Type B pancreatic cell (in vitro differentiated cells): ENCODE measurements around the gene KIF16B. TPM values are rescaled to one million over a fixed set of nuclear protein-coding genes. Genes with fewer than 3 reads are reported as not detected.

Experiments used
- DNase-seq: peaks from one replicate; pipeline ENCODE4 v3.0.0; 2021; ENCODE audit warnings: mixed read lengths; ENCODE audit not compliant: unreplicated experiment; ENCODE audit errors: extremely low spot score
- H3K27ac Mint-ChIP-seq: 2 replicates; pipeline ENCODE4 v1.8.0; 2021; ENCODE audit warnings: mild to moderate bottlenecking, mixed read lengths
- H3K27me3 Mint-ChIP-seq: 2 replicates; pipeline ENCODE4 v1.8.0; 2021; ENCODE audit warnings: mixed read lengths
- H3K36me3 Mint-ChIP-seq: 2 replicates; pipeline ENCODE4 v1.8.0; 2021; ENCODE audit warnings: mixed read lengths
- H3K4me1 Mint-ChIP-seq: one replicate; pipeline ENCODE4 v1.8.0; 2021; ENCODE audit warnings: mixed read lengths; ENCODE audit not compliant: unreplicated experiment
- H3K4me3 Mint-ChIP-seq: 2 replicates; pipeline ENCODE4 v1.8.0; 2021; ENCODE audit warnings: mild to moderate bottlenecking, mixed read lengths
- H3K9me3 Mint-ChIP-seq: 2 replicates; pipeline ENCODE4 v1.8.0; 2021; ENCODE audit warnings: mixed read lengths
- total RNA-seq: library from RNA; stranded (reverse); gene quantifications from 2 replicates; pipeline ENCODE4 v1.2.1, GENCODE V29; 2021; ENCODE audit warnings: low replicate concordance
- TF ChIP-seq, protein P1 (sequence below): fragments of 200-600 bp; sonication (generic); conservative IDR thresholded peaks from 2 replicates; pipeline ENCODE4 v1.5.0; 2021; ENCODE audit warnings: antibody characterized with exemption, mild to moderate bottlenecking

Gene KIF16B
- total RNA-seq, 1 donor from 2014 or later = 10.3 TPM

DNA sequence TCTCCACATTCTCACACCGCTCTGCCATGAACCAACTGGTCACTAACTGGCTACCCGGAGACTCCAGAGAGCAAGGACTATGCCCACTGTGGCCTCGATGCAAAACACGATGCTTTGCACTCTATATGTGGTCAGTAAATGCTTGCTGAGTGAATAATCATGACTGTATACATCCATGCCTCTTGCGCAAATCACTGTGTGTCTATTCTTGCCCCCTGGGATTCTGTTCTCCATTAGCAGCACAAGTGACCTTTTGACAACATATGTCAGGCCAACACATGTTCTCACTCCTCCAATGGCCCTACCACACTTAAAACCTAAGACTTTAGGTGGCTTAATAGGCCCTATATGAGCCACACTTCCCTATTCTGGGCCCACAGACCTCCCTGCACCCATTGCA is 16.9 kb downstream of the KIF16B start:
- peaks cover 12% of the 10 kb centered on the region for H3K4me1 Mint-ChIP-seq
- no peak overlapping the region for H3K27ac Mint-ChIP-seq
- no peaks in the 10 kb centered on the region for H3K9me3 Mint-ChIP-seq
- no peak overlapping the region for H3K4me3 Mint-ChIP-seq
- no peaks in the 10 kb centered on the region for H3K36me3 Mint-ChIP-seq
- DNase-seq = no peak
- TF ChIP-seq, protein P1, sequence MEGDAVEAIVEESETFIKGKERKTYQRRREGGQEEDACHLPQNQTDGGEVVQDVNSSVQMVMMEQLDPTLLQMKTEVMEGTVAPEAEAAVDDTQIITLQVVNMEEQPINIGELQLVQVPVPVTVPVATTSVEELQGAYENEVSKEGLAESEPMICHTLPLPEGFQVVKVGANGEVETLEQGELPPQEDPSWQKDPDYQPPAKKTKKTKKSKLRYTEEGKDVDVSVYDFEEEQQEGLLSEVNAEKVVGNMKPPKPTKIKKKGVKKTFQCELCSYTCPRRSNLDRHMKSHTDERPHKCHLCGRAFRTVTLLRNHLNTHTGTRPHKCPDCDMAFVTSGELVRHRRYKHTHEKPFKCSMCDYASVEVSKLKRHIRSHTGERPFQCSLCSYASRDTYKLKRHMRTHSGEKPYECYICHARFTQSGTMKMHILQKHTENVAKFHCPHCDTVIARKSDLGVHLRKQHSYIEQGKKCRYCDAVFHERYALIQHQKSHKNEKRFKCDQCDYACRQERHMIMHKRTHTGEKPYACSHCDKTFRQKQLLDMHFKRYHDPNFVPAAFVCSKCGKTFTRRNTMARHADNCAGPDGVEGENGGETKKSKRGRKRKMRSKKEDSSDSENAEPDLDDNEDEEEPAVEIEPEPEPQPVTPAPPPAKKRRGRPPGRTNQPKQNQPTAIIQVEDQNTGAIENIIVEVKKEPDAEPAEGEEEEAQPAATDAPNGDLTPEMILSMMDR = no peak
- no peaks in the 10 kb centered on the region for H3K27me3 Mint-ChIP-seq

DNA sequence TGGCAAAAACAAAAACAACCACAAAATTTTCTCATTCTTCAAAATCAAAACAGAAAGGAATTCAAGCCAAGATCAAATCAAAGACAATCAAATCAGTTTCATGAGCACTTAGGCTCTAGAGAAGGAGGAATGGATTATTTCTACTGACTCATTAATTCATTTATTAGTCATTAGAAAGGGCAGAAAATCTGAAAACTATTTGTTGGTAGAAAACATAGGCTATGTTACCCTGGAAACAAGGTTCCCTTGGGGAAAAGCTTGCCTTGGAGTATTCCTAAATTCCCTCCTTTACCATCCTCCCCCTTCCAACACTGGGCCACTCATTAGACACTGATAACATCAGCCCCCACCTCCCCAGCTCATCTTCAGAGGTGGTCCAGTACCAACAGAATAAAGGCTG is 17.5 kb downstream of the KIF16B start:
- no peak for DNase-seq
- H3K4me3 Mint-ChIP-seq = no peak overlapping the region
- H3K36me3 Mint-ChIP-seq = no peaks in the 10 kb centered on the region
- H3K9me3 Mint-ChIP-seq = no peaks in the 10 kb centered on the region
- H3K27me3 Mint-ChIP-seq = no peaks in the 10 kb centered on the region
- H3K27ac Mint-ChIP-seq = no peak overlapping the region
- peaks cover 12% of the 10 kb centered on the region for H3K4me1 Mint-ChIP-seq
- TF ChIP-seq, protein P1 = no peak

DNA sequence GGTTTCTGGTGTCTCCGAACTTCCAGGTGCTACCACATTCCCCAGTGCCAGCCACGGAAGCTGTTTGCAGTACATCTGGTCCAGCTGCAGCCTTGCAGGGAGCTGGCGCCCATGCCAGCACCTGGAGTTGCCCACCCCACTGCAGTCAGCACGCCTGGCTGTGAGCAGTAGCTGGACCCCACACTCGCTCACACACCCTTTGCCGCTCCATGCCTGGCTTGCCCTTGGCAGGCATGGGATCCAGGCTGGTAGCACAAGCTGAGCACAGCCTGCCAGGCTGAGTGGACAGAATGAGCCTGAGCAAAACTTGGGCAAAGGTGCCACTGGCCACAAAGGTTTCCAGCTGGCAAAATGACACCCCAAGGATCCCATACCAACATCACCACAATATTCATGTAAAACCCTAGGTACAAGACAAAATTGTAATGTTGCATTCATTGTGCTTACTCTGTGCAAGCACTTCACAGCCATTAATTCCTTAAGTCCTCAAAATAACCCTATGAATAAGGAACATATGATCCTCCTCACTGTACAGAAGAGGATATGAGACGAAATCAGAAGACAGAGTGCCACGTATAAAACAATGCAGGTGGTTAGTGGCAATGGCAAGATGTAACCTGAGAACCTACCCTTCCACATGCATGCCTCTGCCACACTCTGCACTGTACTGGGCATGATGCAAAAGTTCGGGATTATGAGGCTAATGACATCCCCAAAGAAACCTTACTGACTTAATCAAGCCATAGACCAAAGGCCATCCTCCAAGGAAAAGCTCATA is 18.3 kb downstream of the KIF16B start:
- Mint-ChIP-seq H3K36me3 (no peaks in the 10 kb centered on the region), H3K9me3 (no peaks in the 10 kb centered on the region), H3K27ac (no peak overlapping the region), H3K27me3 (no peaks in the 10 kb centered on the region), H3K4me3 (no peak overlapping the region), H3K4me1 (peaks cover 12% of the 10 kb centered on the region)
- no peak for DNase-seq
- TF ChIP-seq, protein P1 = no peak

DNA sequence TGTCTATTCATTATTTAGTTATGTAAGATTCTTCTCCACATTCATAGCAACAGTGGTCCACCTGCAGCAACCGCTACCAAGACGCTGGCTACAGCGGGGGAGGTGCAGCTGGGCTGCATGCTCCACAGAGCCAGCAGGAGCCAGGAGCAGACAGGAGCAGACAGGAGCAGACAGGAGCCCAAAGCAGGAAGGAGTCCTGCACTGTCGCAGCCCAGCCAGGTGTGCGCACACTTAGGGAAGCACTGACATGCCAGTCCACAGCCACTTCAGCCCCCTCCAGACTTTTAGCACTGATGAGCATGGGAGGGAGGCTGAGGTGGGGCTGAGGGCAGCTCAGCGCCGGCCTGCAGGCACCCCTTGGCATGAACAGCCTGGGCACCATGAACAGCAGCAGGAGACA is 19.6 kb downstream of the KIF16B start:
- no peaks in the 10 kb centered on the region for H3K27me3 Mint-ChIP-seq
- no peak overlapping the region for H3K27ac Mint-ChIP-seq

DNA sequence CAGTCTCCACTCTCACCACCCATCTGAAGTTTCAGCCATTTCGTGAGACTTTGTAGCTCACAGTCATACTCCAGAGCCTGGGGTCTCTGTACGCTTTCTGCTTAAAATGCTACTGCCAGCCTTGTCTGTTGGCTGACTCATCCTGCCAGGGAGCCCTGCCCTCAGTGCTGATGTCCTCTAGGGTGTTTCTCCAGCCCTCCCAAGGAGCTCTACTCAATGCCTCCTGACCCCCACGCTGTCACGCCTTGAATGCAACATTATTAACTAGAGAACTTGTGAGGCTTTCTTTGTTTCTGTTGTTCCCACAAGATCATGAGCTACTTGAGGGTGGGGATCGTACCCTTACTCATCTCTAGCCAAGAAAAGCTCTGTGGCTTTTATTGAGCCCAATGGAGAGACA is 20.1 kb downstream of the KIF16B start:
- TF ChIP-seq, protein P1 = no peak
- Mint-ChIP-seq H3K27me3 (no peaks in the 10 kb centered on the region), H3K4me1 (peaks cover 12% of the 10 kb centered on the region), H3K27ac (no peak overlapping the region), H3K4me3 (no peak overlapping the region), H3K9me3 (no peaks in the 10 kb centered on the region), H3K36me3 (no peaks in the 10 kb centered on the region)
- no peak for DNase-seq

More for the DNA sequence above, 19.6 kb downstream of the KIF16B start:
- Mint-ChIP-seq H3K4me1 (peaks cover 12% of the 10 kb centered on the region), H3K36me3 (no peaks in the 10 kb centered on the region), H3K4me3 (no peak overlapping the region), H3K9me3 (no peaks in the 10 kb centered on the region)
- TF ChIP-seq, protein P1 = no peak
- no peak for DNase-seq
